OCI-LY1 (cell line): Measurements from ENCODE around the gene HS3ST3B1.

Experiments
- H2AFZ ChIP-seq: fragments of 200-600 bp; sonication (generic), shearing (Covaris generic); 2 replicates; pipeline ENCODE4 v1.6.0; 2014; ENCODE audit warnings: antibody characterized with exemption, mild to moderate bottlenecking, low read length
- H3F3A ChIP-seq: fragments of 200-600 bp; sonication (generic), shearing (Covaris generic); 2 replicates; pipeline ENCODE4 v1.6.0; 2014; ENCODE audit warnings: mild to moderate bottlenecking, antibody characterized with exemption, low read length, moderate library complexity; ENCODE audit not compliant: insufficient read depth
- H3K27ac ChIP-seq: fragments of 200-600 bp; sonication (generic); 2 replicates; pipeline ENCODE4 v1.5.1; 2014; ENCODE audit warnings: low read length, mixed run types, mild to moderate bottlenecking, low read depth; ENCODE audit not compliant: poor library complexity, severe bottlenecking
- H3K27me3 ChIP-seq: fragments of 200-600 bp; sonication (generic); 2 replicates; pipeline ENCODE4 v1.6.0; 2014; ENCODE audit warnings: antibody characterized with exemption, mild to moderate bottlenecking, low read length, moderate library complexity; ENCODE audit not compliant: insufficient read depth
- H3K36me3 ChIP-seq: fragments of 200-600 bp; sonication (generic); 2 replicates; pipeline ENCODE4 v1.6.1; 2014; ENCODE audit warnings: mild to moderate bottlenecking, antibody characterized with exemption, low read length, moderate library complexity, mixed read lengths; ENCODE audit not compliant: insufficient read depth
- H3K4me1 ChIP-seq: fragments of 200-600 bp; sonication (generic); 2 replicates; pipeline ENCODE4 v1.5.1; 2014; ENCODE audit warnings: mild to moderate bottlenecking, low read length, moderate library complexity; ENCODE audit not compliant: insufficient read depth, severe bottlenecking
- H3K4me2 ChIP-seq: fragments of 200-600 bp; sonication (generic), shearing (Covaris generic); 2 replicates; pipeline ENCODE4 v1.6.1; 2014; ENCODE audit warnings: low read length
- H3K4me3 ChIP-seq: fragments of 200-600 bp; sonication (generic); 2 replicates; pipeline ENCODE4 v1.5.1; 2014; ENCODE audit warnings: low read length, low read depth, mild to moderate bottlenecking, mixed read lengths; ENCODE audit not compliant: poor library complexity, severe bottlenecking
- H3K79me2 ChIP-seq: fragments of 200-600 bp; shearing (Covaris generic); 2 replicates; pipeline ENCODE4 v1.6.1; 2016; ENCODE audit warnings: mixed run types, low read length, mixed read lengths; ENCODE audit not compliant: insufficient read depth
- H3K9ac ChIP-seq: fragments of 200-600 bp; sonication (generic), shearing (Covaris generic); 2 replicates; pipeline ENCODE4 v1.6.1; 2014; ENCODE audit warnings: mild to moderate bottlenecking, low read length, mixed read lengths
- H3K9me2 ChIP-seq: fragments of 200-600 bp; sonication (generic), shearing (Covaris generic); 2 replicates; pipeline ENCODE4 v1.6.1; 2014; ENCODE audit warnings: low read depth, mild to moderate bottlenecking, low read length, mixed read lengths
- H3K9me3 ChIP-seq: fragments of 200-600 bp; shearing (Covaris generic); 2 replicates; pipeline ENCODE4 v1.6.1; 2014; ENCODE audit warnings: low read length, mixed read lengths
- H4K20me1 ChIP-seq: fragments of 200-600 bp; sonication (generic), shearing (Covaris generic); 2 replicates; pipeline ENCODE4 v1.6.0; 2016; ENCODE audit warnings: mild to moderate bottlenecking, low read length; ENCODE audit not compliant: insufficient read depth
- CTCF ChIP-seq: fragments of 200-600 bp; sonication (generic), shearing (Covaris generic); IDR thresholded peaks from 2 replicates; pipeline ENCODE4 v1.5.1; 2017; ENCODE audit warnings: mild to moderate bottlenecking, antibody characterized with exemption, low read length, moderate library complexity, mixed read lengths
- EZH2 ChIP-seq: fragments of 200-600 bp; sonication (generic), shearing (Covaris generic); IDR thresholded peaks from 2 replicates; pipeline ENCODE4 v1.8.0; 2017; ENCODE audit warnings: borderline replicate concordance, mixed run types, mild to moderate bottlenecking, antibody characterized with exemption, low read length, moderate library complexity, mixed read lengths

Gene HS3ST3B1

GRCh38 chr17:14360856-14361255, 60.0 kb downstream of the HS3ST3B1 start:
- Histone ChIP-seq H3K36me3 (no peaks in the 10 kb centered on the region), H3K27me3 (no peaks in the 10 kb centered on the region), H3K27ac (no peak overlapping the region), H3F3A (no peaks in the 10 kb centered on the region), H3K4me1 (no peaks in the 10 kb centered on the region), H3K9ac (no peak overlapping the region), H4K20me1 (no peaks in the 10 kb centered on the region), H3K4me2 (no peak overlapping the region), H3K9me3 (no peaks in the 10 kb centered on the region), H3K79me2 (no peaks in the 10 kb centered on the region), H3K9me2 (no peaks in the 10 kb centered on the region), H3K4me3 (no peak overlapping the region), H2AFZ (no peak overlapping the region)
- TF ChIP-seq CTCF (no peak), EZH2 (no peak)

GRCh38 chr17:14361470-14361869, 60.6 kb downstream of the HS3ST3B1 start:
- Histone ChIP-seq H3F3A (no peaks in the 10 kb centered on the region), H3K4me3 (no peak overlapping the region), H3K9me3 (no peaks in the 10 kb centered on the region), H4K20me1 (no peaks in the 10 kb centered on the region), H3K36me3 (no peaks in the 10 kb centered on the region), H3K9ac (no peak overlapping the region), H3K4me2 (no peak overlapping the region), H3K4me1 (no peaks in the 10 kb centered on the region), H3K79me2 (no peaks in the 10 kb centered on the region), H2AFZ (no peak overlapping the region), H3K27me3 (no peaks in the 10 kb centered on the region), H3K27ac (no peak overlapping the region), H3K9me2 (no peaks in the 10 kb centered on the region)
- no peak for TF ChIP-seq EZH2
- TF ChIP-seq CTCF = no peak

GRCh38 chr17:14361945-14362508, 61.1 kb downstream of the HS3ST3B1 start:
- Histone ChIP-seq H2AFZ (no peak overlapping the region), H3K27ac (no peak overlapping the region), H3K9ac (no peak overlapping the region)

More at GRCh38 chr17:14361945-14362508, 61.1 kb downstream of the HS3ST3B1 start:
- Histone ChIP-seq H3K9me2 (no peaks in the 10 kb centered on the region), H3K9me3 (no peaks in the 10 kb centered on the region), H3K4me2 (no peak overlapping the region), H3K4me1 (no peaks in the 10 kb centered on the region), H3K36me3 (no peaks in the 10 kb centered on the region), H3K79me2 (no peaks in the 10 kb centered on the region), H3K4me3 (no peak overlapping the region), H3K27me3 (no peaks in the 10 kb centered on the region), H4K20me1 (no peaks in the 10 kb centered on the region), H3F3A (no peaks in the 10 kb centered on the region)
- TF ChIP-seq CTCF (no peak), EZH2 (no peak)
